ENCODE data around the gene ISG15.

The ISG15 gene

DNA sequence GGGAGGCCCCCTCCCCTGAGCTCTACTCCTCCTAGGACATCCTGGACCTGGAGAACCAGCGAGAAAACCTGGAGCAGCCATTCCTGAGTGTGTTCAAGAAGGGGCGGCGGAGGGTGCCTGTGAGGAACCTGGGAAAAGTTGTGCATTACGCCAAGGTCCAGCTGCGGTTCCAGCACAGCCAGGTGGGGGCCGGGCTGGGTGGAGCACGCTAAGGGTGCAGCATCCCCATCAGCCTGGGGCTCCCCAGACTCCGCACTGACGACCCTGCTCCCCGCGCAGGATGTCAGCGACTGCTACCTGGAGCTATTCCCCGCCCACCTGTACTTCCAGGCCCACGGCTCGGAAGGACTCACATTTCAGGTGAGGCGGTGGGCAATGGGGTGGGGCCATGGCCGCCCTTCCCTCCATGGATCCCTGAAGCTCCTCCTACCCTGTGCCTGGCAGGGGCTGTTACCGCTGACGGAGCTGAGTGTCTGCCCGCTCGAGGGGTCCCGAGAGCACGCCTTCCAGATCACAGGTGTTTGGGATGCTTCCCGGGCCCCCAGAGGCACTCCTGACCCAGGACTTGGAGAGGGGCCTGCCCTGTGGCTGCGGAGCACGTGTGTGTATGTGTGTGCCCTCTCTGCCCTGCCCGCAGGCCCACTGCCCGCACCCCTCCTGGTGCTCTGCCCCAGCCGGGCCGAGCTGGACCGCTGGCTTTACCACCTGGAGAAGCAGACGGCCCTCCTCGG, 42.9 kb upstream of the ISG15 start:
- no peak for TF ChIP-seq CTCF (IDR thresholded peaks at IDR 0.05)
- H3K4me2 ChIP-seq (ENCODE audit: low read length), result no peak overlapping the region
- H2AFZ ChIP-seq, result no peak overlapping the region
- no peak overlapping the region for H3K27ac ChIP-seq
- no peak overlapping the region for H3K4me3 ChIP-seq (ENCODE audit: low read depth, low read length)
- H3K4me1 ChIP-seq, result no peaks in the 10 kb centered on the region
- H3K9me3 ChIP-seq (ENCODE audit: control insufficient read depth, low read length), result no peaks in the 10 kb centered on the region
- H3K36me3 ChIP-seq (ENCODE audit: control insufficient read depth, insufficient read depth, low read length), result no peaks in the 10 kb centered on the region
- no peaks in the 10 kb centered on the region for H3K27me3 ChIP-seq (ENCODE audit: control insufficient read depth, insufficient read depth, low read length)
- H3K9ac ChIP-seq, result no peak overlapping the region
- H3K79me2 ChIP-seq, result no peaks in the 10 kb centered on the region

GRCh38 chr1:970973-971730, 42.1 kb upstream of the ISG15 start:
- no peak for TF ChIP-seq CTCF (IDR thresholded peaks at IDR 0.05)
- no peak overlapping the region for H3K9ac ChIP-seq
- no peaks in the 10 kb centered on the region for H3K9me3 ChIP-seq (ENCODE audit: control insufficient read depth, low read length)
- no peaks in the 10 kb centered on the region for H3K4me1 ChIP-seq
- no peaks in the 10 kb centered on the region for H3K27me3 ChIP-seq (ENCODE audit: control insufficient read depth, insufficient read depth, low read length)
- H3K4me3 ChIP-seq (ENCODE audit: low read depth, low read length), result no peak overlapping the region
- H3K27ac ChIP-seq, result no peak overlapping the region
- H3K36me3 ChIP-seq (ENCODE audit: control insufficient read depth, insufficient read depth, low read length), result no peaks in the 10 kb centered on the region
- H3K4me2 ChIP-seq (ENCODE audit: low read length), result no peak overlapping the region
- no peaks in the 10 kb centered on the region for H3K79me2 ChIP-seq
- no peak overlapping the region for H2AFZ ChIP-seq

GRCh38 chr1:971751-972506, 41.4 kb upstream of the ISG15 start:
- H3K4me1 ChIP-seq, result no peaks in the 10 kb centered on the region
- H3K79me2 ChIP-seq, result no peaks in the 10 kb centered on the region
- no peaks in the 10 kb centered on the region for H3K36me3 ChIP-seq (ENCODE audit: control insufficient read depth, insufficient read depth, low read length)
- TF ChIP-seq CTCF (IDR thresholded peaks at IDR 0.05), result no peak
- H3K4me2 ChIP-seq (ENCODE audit: low read length), result no peak overlapping the region
- H2AFZ ChIP-seq, result no peak overlapping the region
- H3K27me3 ChIP-seq (ENCODE audit: control insufficient read depth, insufficient read depth, low read length), result no peaks in the 10 kb centered on the region
- H3K9ac ChIP-seq, result no peak overlapping the region
- no peaks in the 10 kb centered on the region for H3K9me3 ChIP-seq (ENCODE audit: control insufficient read depth, low read length)
- no peak overlapping the region for H3K27ac ChIP-seq
- H3K4me3 ChIP-seq (ENCODE audit: low read depth, low read length), result no peak overlapping the region

- no peak overlapping the region for H3K4me3 ChIP-seq (ENCODE audit: low read depth, low read length)
- H3K79me2 ChIP-seq, result no peaks in the 10 kb centered on the region
- no peaks in the 10 kb centered on the region for H3K9me3 ChIP-seq (ENCODE audit: control insufficient read depth, low read length)
- no peak overlapping the region for H3K4me2 ChIP-seq (ENCODE audit: low read length)
- no peak overlapping the region for H3K27ac ChIP-seq
- no peaks in the 10 kb centered on the region for H3K27me3 ChIP-seq (ENCODE audit: control insufficient read depth, insufficient read depth, low read length)
- no peaks in the 10 kb centered on the region for H3K4me1 ChIP-seq
- no peak overlapping the region for H2AFZ ChIP-seq
- no peak for TF ChIP-seq CTCF (IDR thresholded peaks at IDR 0.05)
- no peaks in the 10 kb centered on the region for H3K36me3 ChIP-seq (ENCODE audit: control insufficient read depth, insufficient read depth, low read length)
- H3K9ac ChIP-seq, result no peak overlapping the region
These were observed 40.4 kb upstream of the ISG15 start for GRCh38 chr1:972726-973458.

Data from parathyroid adenoma (tissue), 2 donors.